AG04449 (cell line): ENCODE measurements around the gene DNAAF5.

Source experiments
- CTCF ChIA-PET: fragments of 350-600 bp; formaldehyde crosslinking; extraction: SDS; loops from one replicate; lab custom pipeline; 2021; ENCODE audit warnings: antibody characterized with exemption; lab: Yijun Ruan, JAX
- POLR2A ChIA-PET: fragments of 400-600, 350-600 bp; formaldehyde crosslinking; extraction: SDS; loops from one replicate; lab custom pipeline; 2020; ENCODE audit warnings: antibody characterized with exemption, inconsistent platforms; lab: Yijun Ruan, JAX
- DNase-seq: peaks from one replicate; pipeline ENCODE4 v3.0.0-alpha.2; 2010; ENCODE audit warnings: low read depth, low spot score
- H3K4me3 ChIP-seq: 2 replicates; pipeline ENCODE4 v1.5.1; 2011; ENCODE audit warnings: low read depth, mild to moderate bottlenecking, control low read depth, low read length
- CTCF ChIP-seq: IDR thresholded peaks from one replicate; pipeline ENCODE4 v1.5.1; 2011; ENCODE audit warnings: mild to moderate bottlenecking, moderate library complexity, low read length, control low read depth, inconsistent platforms; ENCODE audit not compliant: insufficient read depth; ENCODE audit errors: missing control alignments

The DNAAF5 gene

DNA sequence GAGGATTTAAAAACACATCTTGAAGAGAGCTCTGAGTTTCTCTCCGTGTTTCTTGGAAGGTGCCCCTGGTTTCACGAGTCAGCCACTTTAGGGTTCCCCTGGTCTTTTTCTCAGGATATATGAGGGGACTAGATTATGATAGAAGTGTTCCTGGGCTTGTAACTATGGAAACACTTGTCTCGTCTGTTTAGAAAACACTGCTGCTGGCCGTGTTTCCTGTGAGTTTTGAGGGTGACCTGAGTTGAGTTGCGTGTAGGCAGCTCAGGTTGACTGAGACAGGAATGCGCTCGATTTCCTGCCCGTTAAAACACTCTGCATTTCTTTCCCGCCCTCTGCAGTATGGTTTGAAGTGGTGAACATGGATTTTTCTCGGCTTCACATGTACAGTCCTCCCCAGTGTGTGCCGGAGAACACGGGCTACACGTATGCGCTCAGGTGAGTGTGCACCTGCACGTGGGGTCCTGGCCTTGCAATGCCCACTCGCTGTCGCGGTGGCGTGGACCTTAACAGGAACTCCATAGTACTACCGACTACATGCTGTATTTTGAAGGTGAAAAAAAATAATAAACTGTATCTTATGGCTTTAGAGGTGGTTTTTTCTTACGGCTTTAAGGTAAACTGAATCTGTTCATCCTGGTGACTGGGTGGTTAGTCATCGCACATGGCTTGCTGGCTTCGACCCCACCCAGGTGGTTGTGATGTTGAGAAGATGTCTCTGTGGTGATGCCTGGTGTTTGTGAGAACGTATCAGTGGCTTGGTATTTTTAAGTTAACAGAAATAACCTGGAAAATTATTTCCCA lies 105.9 kb downstream of the DNAAF5 start, which contains the start of gene SUN1:
Gene SUN1, plus strand, starts transcription at position 310 of the 801 bp plus-strand sequence. Its CDS starts 49 bp downstream, at position 359.
- no peak within 1 kb of the TSS for H3K4me3 ChIP-seq
- no peak for TF ChIP-seq CTCF
- CTCF ChIA-PET = interaction anchor here (0.7 to 1.8 kb wide), 9 partner anchors 9 to 510 kb away, joined by 3 to 8 read pairs (median 4); no protein-coding TSS in a partner anchor
- DNase-seq = no peak
- POLR2A ChIA-PET = interaction anchor here (1.0 to 1.4 kb wide), 2 partner anchors 15 to 16 kb away, joined by 3 to 5 read pairs; no protein-coding TSS in a partner anchor

GRCh38 chr7:832968-833424 lies 106.5 kb downstream of the DNAAF5 start:
- ChIA-PET CTCF (interaction anchor here (0.6 to 1.3 kb wide), 7 partner anchors 10 to 256 kb away, joined by 3 to 6 read pairs (median 3); no protein-coding TSS in a partner anchor), POLR2A (interaction anchor here (1.0 to 1.3 kb wide), 2 partner anchors 16 to 35 kb away, joined by 3 read pairs; no protein-coding TSS in a partner anchor)
- no peak for TF ChIP-seq CTCF
- DNase-seq = no peak
- no peak overlapping the region for H3K4me3 ChIP-seq

- CTCF ChIA-PET = interaction anchor here (0.6 to 1.3 kb wide), 6 partner anchors 9 to 255 kb away, joined by 3 to 6 read pairs (median 3); no protein-coding TSS in a partner anchor
- no peak for TF ChIP-seq CTCF
- no peak for DNase-seq
- POLR2A ChIA-PET = interaction anchor here (1.0 to 1.3 kb wide), 2 partner anchors 16 to 34 kb away, joined by 3 read pairs; no protein-coding TSS in a partner anchor
- no peak overlapping the region for H3K4me3 ChIP-seq
Observed at GRCh38 chr7:833601-834258, 107.2 kb downstream of the DNAAF5 start.

- no peak overlapping the region for H3K4me3 ChIP-seq
- ChIA-PET CTCF (interaction anchor here (1.2 kb wide), 1 partner anchor 9 kb away, joined by 3 read pairs; no protein-coding TSS in a partner anchor), POLR2A (interaction anchor here (1.3 kb wide), 1 partner anchor 33 kb away, joined by 3 read pairs; no protein-coding TSS in a partner anchor)
- no peak for DNase-seq
- no peak for TF ChIP-seq CTCF
Observed at GRCh38 chr7:834277-834676, 107.8 kb downstream of the DNAAF5 start.

DNA sequence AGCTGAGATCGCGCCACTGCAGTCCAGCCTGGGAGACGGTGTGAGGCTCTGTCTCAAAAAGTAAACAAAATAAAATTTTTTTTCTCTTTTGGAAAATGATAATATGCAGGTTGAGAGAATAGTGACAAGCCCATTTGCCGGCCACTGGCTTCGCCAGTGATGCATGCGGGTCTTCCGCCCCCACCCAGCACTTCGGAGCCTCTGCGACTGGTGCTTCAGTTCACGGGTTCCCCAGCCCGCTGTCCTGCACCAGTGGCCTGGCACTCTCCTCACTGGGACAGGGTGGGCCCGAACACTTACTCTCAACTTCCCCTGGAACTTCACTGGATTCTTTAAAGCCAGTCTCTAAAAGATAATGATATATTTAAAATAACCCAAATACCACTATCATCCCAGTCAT lies 108.5 kb downstream of the DNAAF5 start:
- TF ChIP-seq CTCF = no peak
- no peak for DNase-seq
- H3K4me3 ChIP-seq = no peak overlapping the region
- ChIA-PET POLR2A (no interaction called here), CTCF (interaction anchor here (1.1 to 2.2 kb wide), 2 partner anchors 23 to 38 kb away, joined by 3 to 12 read pairs; no protein-coding TSS in a partner anchor)
